Activated naive CD4-positive, alpha-beta T cell treated with anti-CD3 and anti-CD28 coated beads, Interleukin-2, amount 50 U/mL, for 24 hours (primary cell): ENCODE results near the gene STX2.
A peak's percentile ranks its signal among the peaks of the same experiment; 100 is the strongest.
"Not testable (repeated sequence)": the region's sequence is repeated elsewhere in the genome, so short reads cannot be mapped to it uniquely, and the experiment has no call there.

Source experiments
- H3K27ac Mint-ChIP-seq: one replicate; pipeline ENCODE4 v1.8.0; 2021; ENCODE audit warnings: mild to moderate bottlenecking, mixed read lengths
- H3K27me3 Mint-ChIP-seq: one replicate; pipeline ENCODE4 v1.8.0; 2021; ENCODE audit warnings: mixed read lengths
- H3K36me3 Mint-ChIP-seq: one replicate; pipeline ENCODE4 v1.8.0; 2021; ENCODE audit warnings: mixed read lengths
- H3K4me1 Mint-ChIP-seq: one replicate; pipeline ENCODE4 v1.8.0; 2021; ENCODE audit warnings: mixed read lengths
- H3K4me3 Mint-ChIP-seq: one replicate; pipeline ENCODE4 v1.8.0; 2021; ENCODE audit warnings: mild to moderate bottlenecking, mixed read lengths
- H3K9me3 Mint-ChIP-seq: one replicate; pipeline ENCODE4 v1.8.0; 2021; ENCODE audit warnings: mixed read lengths

STX2 gene

DNA sequence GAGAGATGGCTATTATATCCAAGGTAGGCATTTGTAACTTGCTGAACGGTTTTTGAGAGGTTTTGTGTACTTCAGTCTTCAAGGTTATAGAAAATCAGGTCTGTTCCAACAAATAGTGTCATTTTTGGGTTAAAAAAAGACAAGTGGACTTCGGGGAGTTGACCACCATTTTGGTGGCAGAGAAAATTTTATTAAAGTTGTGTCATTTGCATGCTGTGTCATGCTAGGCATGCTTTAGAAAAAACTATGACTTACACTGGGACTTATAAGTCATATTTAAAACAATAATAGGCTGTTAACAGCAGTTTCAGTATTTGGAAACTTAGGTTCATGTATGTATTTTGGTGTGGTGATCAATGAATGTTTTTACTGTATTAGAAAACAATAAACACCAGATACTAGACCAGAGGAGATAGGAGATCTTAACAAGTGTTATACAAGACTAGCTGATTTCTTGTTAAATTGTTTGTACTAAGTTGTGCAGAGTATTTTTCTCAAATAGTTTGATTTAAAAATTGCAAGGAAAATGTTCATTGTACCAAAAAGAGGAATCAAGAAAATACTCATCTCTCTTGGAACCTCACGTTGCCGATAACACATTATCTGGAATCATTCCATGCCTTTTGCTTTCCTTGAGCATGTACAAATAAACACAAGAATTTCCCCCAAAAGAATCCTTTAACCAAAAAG lies 34.2 kb upstream of the STX2 start:
- H3K9me3 Mint-ChIP-seq, result no peaks in the 10 kb centered on the region
- no peaks in the 10 kb centered on the region for H3K27me3 Mint-ChIP-seq
- H3K4me1 Mint-ChIP-seq, result peaks cover 73% of the 10 kb centered on the region
- H3K27ac Mint-ChIP-seq, result peak overlapping the region; percentile 99
- peaks cover 39% of the 10 kb centered on the region for H3K36me3 Mint-ChIP-seq
- peak overlapping the region; percentile 98 for H3K4me3 Mint-ChIP-seq

DNA sequence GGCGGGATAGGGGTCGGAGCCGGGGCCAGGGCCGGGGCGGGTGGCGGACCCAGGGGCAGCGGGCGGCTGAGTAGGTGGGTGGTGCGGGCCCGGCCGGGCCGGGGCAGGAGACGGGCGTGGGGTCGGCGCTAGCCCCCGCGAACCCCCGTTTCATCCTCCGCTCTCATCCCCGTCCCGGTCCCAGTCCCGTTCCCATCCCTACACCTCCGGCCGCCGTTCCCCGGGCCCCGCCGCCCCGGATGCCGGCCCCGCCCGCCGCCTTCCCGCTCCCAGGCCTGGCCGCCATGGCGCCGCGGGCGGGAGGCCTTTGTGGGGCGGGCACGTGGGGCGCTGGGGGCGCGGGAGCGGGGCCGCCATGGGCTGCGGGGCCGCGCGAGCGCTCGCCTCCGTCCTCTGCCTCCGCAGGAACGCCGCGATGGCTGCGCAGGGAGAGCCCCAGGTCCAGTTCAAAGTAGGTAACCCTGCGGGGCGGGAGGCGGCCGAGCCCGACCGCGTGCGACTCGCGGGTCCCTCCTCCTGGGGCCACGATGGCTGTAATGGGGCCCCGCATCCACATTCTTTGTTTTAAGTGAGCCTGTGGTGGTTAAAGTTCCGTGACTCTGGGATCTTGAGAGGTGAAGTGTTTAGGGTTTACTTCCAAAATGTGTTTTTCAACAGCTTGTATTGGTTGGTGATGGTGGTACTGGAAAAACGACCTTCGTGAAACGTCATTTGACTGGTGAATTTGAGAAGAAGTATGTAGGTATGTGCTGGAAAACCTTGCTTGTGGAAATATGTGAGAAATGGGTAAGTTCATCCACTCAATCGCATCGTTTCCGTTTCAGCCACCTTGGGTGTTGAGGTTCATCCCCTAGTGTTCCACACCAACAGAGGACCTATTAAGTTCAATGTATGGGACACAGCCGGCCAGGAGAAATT lies 33.4 kb upstream of the STX2 start:
- Mint-ChIP-seq H3K4me3 (peak overlapping the region; percentile 98), H3K4me1 (peaks cover 77% of the 10 kb centered on the region), H3K36me3 (peaks cover 39% of the 10 kb centered on the region), H3K9me3 (no peaks in the 10 kb centered on the region), H3K27me3 (no peaks in the 10 kb centered on the region), H3K27ac (peak overlapping the region; percentile 99)

DNA sequence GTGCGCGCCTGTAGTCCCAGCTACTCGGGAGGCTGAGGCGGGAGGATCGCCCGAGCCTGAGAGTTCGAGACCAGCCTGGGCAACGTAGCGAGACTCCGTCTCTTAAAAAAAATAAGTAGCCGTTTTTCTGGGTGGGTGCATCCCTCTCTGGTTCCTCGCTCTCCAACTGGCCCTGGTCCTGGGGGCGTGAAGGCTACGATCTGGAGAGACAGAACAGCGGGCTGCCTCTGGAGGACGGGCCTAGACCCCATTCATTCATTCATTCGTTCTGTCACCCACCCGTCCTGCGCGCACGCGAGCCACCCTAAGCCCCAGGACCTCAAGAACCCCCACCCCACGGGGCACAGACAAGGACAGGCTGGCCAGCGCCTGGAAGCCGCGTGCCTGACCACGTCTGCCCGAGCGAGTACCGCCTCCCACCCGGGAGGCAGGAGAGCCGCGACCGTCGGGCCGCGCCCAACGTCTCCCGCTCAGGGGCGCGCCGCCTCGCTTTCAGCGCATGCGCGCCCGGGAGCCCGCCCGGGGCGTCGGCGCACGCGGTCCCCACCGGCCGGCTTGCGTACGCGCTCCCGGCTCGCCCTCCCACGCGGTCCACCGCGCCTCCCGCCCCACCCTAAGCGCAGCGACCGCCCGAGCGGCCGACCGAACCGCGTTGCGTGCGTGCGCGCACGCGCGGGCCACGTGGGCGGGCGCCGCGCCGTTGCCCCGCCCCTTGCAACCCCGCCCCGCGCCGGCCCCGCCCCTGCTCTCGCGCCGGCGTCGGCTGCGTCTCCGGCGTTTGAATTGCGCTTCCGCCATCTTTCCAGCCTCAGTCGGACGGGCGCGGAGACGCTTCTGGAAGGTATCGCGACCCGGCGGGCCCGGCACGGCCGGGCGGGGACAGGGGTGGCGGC lies 32.5 kb upstream of the STX2 start, which contains the start of gene RAN:
Gene RAN (plus strand): TSS at position 781 of the 893 bp plus-strand sequence. CDS start 528 bp downstream, outside the sequence.
- Mint-ChIP-seq H3K4me3 (peak within 1 kb of the TSS; percentile 98), H3K27me3 (no peaks in the 10 kb centered on the region), H3K27ac (peak within 1 kb of the TSS; percentile 99), H3K9me3 (no peaks in the 10 kb centered on the region), H3K36me3 (peaks cover 33% of the 10 kb centered on the region), H3K4me1 (peaks cover 73% of the 10 kb centered on the region)

DNA sequence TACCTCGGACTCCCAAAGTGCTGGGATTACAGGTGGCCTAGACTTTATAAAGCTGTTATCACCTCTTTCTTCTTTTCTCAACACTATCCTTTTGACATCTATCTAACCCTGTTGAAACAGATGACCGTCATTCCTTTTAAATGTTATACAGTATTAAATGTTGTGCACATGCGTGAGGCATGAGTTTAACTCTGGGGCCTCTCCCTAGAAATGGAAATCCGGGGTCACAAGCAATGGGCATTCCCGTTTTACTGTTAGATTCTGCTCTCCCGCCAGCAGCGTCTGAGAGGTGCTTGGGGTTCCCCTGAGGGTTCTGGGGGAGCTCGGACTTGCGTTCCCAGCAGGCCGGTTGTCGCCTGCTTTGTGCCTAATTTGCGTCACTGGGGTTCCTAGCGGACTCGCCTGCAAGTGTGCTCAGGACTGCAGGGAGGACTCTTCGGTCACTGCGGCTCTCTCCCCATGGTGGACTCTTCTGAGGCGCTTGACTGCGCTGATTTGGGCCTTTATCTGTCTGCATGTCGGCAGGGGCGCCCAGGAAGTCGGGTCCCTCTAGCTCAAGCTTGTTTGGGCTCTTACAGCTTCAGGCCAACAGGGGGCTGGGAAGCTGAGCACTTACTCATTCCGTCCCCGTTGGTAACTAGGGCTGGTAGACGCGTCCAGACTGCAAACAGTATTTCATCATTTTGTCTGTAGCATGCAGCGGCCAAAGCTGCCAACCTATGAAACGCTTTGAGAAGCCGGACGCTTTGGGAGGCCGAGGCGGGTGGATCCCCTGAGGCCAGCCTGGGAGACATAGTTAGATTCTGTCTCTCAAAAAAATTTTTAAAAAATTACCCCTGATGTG lies 31.6 kb upstream of the STX2 start:
- H3K27ac Mint-ChIP-seq, result peak overlapping the region; percentile 92
- H3K4me3 Mint-ChIP-seq, result peak overlapping the region; percentile 84
- peaks cover 71% of the 10 kb centered on the region for H3K4me1 Mint-ChIP-seq
- H3K9me3 Mint-ChIP-seq, result no peaks in the 10 kb centered on the region
- H3K27me3 Mint-ChIP-seq, result no peaks in the 10 kb centered on the region
- H3K36me3 Mint-ChIP-seq, result peaks cover 28% of the 10 kb centered on the region

DNA sequence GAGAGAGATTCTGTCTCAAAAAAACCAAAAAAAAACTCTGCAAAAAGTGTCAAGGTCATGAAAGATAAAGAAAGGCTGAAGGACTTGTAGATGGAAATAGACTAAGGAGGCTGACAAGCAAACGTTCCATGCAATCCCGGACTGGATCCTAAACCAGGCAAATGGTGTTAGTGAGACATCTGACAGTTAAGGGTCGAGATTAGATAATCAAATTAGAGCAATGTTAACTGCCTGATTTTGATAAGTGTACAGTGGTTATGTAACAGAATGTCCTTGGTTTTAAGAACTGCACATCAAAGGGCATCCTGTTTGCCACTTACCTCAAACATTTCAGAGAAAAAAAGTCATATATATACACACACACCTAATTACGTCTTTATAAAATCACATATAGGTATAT lies 29.4 kb upstream of the STX2 start:
- peak overlapping the region; percentile 81 for H3K27ac Mint-ChIP-seq

DNA sequence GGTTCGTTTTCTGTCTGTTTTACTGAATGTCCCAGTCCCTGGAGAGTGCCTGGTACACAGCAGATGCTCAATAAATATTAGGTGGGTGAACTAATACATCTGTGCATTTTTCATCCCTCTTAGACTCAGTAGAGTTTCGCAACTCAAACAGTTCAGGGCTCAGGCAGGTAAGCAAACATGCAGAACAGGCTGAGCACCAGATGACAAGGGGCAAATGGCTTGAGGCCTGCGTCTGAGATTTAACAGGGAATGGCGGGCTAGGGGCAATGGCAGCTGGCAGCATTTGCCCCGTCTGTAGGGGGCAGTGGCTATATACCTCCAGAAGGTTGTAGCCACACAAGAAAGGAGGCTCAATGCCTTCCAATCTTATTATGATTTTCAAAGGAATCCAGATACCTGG lies 24.2 kb upstream of the STX2 start:
- peaks cover 2% of the 10 kb centered on the region for H3K36me3 Mint-ChIP-seq
- no peak overlapping the region for H3K4me3 Mint-ChIP-seq
- no peaks in the 10 kb centered on the region for H3K27me3 Mint-ChIP-seq
- H3K4me1 Mint-ChIP-seq, result peaks cover 17% of the 10 kb centered on the region
- no peaks in the 10 kb centered on the region for H3K9me3 Mint-ChIP-seq
- no peak overlapping the region for H3K27ac Mint-ChIP-seq

More for the DNA sequence above, 29.4 kb upstream of the STX2 start:
- H3K4me1 Mint-ChIP-seq, result peaks cover 52% of the 10 kb centered on the region
- peaks cover 11% of the 10 kb centered on the region for H3K36me3 Mint-ChIP-seq
- H3K27me3 Mint-ChIP-seq, result no peaks in the 10 kb centered on the region
- H3K4me3 Mint-ChIP-seq, result peak overlapping the region; percentile 58
- no peaks in the 10 kb centered on the region for H3K9me3 Mint-ChIP-seq

DNA sequence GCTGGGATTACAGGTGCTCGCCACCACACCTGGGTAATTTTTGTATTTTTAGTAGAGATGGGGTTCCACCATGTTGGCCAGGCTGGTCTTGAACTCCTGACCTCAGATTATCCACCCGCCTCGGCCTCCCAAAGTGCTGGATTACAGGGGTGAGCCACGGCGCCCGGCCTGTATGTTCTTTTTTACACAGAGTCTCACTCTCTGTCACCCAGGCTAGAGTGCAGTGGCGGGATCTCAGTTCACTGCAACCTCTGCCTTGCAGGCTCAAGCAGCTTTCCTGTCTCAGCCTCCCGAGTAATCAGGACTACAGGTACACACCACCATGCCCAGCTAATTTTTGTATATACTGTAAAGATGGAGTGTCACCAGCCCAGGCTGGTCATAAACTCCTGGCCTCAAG lies 23.7 kb upstream of the STX2 start:
- peaks cover 12% of the 10 kb centered on the region for H3K4me1 Mint-ChIP-seq
- not testable (repeated sequence) for H3K27ac Mint-ChIP-seq, H3K27me3 Mint-ChIP-seq, H3K4me3 Mint-ChIP-seq, H3K36me3 Mint-ChIP-seq, H3K9me3 Mint-ChIP-seq

DNA sequence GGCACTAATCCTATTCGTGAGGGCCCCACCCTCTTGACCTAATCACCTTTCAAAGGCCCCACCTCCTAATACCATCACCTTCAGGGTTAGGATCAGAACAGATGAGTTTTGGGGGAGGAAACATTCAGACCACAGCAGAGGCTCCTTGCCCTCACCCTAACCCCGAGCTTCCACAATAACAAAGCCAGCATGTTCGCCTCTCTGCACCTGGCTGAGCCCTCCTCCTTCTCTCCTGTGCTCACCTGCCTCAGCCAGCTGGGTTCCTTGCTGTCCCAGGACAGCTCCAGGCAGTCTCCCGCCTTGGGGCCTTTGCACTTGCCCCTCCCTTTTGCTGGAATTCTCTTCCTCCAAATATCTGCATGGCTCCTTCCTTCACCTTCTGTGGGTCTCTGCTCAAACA lies 23.1 kb upstream of the STX2 start:
- Mint-ChIP-seq H3K27me3 (no peaks in the 10 kb centered on the region), H3K4me1 (peaks cover 7% of the 10 kb centered on the region), H3K27ac (no peak overlapping the region), H3K36me3 (peaks cover 2% of the 10 kb centered on the region), H3K9me3 (peaks cover under 1% of the 10 kb centered on the region), H3K4me3 (no peak overlapping the region)

DNA sequence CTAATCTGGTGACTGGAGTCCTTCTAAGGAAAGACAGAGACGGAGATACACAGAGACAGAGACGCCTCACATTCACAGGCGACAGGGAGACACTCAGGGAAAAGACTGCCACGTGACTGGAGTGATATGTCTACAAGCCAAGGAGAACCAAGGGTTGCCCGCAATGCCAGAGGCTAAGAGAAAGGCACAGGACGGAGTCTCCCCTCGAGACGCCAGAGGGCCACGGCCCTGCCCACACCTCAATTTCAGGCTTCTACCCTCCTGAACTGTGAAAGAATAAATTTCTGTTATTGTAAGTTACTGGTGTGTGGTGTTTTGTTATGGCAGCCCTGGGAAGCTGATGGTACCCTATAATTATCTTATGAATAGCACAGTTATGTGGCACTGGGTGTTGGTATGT lies 21.3 kb upstream of the STX2 start:
- no peak overlapping the region for H3K4me3 Mint-ChIP-seq
- peaks cover 3% of the 10 kb centered on the region for H3K36me3 Mint-ChIP-seq
- no peaks in the 10 kb centered on the region for H3K27me3 Mint-ChIP-seq
- H3K9me3 Mint-ChIP-seq, result peaks cover 5% of the 10 kb centered on the region
- no peak overlapping the region for H3K27ac Mint-ChIP-seq
- H3K4me1 Mint-ChIP-seq, result no peaks in the 10 kb centered on the region

DNA sequence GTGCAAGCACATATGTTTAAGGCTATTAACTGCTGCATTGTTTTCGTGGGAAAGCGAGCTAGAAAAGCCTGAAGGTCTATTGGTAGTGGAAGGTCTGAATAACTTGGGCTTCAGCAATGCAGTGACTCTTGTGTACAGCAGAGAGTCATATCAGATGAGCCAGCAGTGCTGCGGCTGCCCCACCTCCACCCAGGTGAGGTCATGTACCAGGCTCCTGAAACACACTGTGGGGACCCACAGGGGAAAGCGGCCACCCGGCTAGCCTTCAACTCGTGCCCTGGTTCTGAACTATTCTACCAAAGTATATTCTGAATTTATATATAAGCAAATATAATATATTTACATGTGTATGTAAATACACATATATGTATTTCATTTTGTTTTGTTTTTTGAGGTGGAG lies 20.1 kb upstream of the STX2 start:
- Mint-ChIP-seq H3K27ac (no peak overlapping the region), H3K4me3 (no peak overlapping the region), H3K9me3 (peaks cover 5% of the 10 kb centered on the region), H3K36me3 (peaks cover 3% of the 10 kb centered on the region), H3K27me3 (no peaks in the 10 kb centered on the region), H3K4me1 (no peaks in the 10 kb centered on the region)

DNA sequence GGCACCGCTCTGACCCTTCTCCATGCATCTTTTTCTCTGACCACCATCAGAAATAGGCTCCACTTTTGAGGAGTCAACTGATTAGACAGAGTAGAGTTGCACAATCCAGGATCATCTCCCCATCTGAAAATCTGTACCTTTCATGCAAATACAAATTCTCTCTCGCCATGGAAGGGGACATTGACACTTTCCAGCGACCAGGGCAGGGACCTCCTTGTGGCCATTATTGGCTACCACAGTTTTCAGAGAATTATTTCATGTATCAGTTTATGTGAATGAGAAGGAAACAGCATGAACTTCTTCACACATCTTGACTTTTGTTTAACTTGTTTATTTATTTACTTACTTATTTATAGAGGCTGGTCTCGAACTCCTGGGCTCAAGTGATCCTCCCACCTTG lies 19.0 kb upstream of the STX2 start:
- no peak overlapping the region for H3K27ac Mint-ChIP-seq
- H3K4me3 Mint-ChIP-seq, result no peak overlapping the region
- H3K4me1 Mint-ChIP-seq, result no peaks in the 10 kb centered on the region
- peaks cover 1% of the 10 kb centered on the region for H3K27me3 Mint-ChIP-seq
- peaks cover 3% of the 10 kb centered on the region for H3K36me3 Mint-ChIP-seq
- H3K9me3 Mint-ChIP-seq, result peaks cover 5% of the 10 kb centered on the region

DNA sequence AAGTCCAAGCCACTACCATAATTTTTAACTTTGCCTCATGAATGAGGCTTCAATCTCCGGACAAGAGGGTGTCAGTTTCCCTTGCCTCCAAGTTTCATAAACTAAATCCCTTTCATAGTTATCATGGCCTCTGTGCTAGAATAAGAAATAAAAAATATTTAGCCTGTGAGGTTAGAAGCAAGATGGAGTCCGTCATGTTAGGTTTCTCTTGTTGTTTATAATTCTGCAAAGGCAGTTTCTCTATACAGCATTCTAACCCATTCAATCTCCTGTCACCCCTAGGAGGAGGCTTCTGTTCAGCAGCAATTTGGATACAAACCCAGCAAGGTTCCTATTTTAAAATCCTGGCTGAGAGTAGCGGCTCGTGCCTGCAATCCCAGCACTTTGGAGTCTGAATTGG lies 17.0 kb upstream of the STX2 start:
- H3K9me3 Mint-ChIP-seq, result peaks cover 5% of the 10 kb centered on the region
- peaks cover 1% of the 10 kb centered on the region for H3K27me3 Mint-ChIP-seq
- H3K4me3 Mint-ChIP-seq, result no peak overlapping the region
- peaks cover 3% of the 10 kb centered on the region for H3K36me3 Mint-ChIP-seq
- H3K27ac Mint-ChIP-seq, result no peak overlapping the region
- H3K4me1 Mint-ChIP-seq, result no peaks in the 10 kb centered on the region

DNA sequence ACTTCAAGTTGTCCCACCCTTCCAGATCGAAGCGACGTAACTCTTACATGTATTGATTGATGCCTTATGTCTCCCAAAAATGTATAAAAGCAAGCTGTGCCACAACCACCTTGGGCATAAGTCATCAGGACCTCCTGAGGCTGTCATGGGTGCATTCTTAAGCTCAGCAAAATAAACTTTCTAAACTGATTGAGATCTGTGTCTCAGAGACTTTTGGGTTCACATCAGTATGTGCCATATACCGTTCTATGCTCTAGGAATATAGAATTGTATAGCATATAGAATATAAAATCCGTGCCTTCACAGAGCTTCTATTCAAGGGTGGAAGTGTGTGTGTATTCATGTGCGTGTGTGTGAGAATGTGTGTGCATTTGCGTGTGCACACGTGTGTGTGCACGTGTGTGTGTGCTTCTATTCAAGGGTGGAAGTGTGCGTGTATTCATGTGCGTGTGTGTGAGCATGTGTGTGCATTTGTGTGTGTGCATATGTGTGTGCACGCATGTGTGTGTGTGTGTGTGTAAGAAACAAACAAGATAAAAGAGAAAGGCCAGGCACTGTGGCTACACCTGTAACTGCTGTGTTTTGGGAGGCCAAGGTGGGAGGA lies 11.5 kb upstream of the STX2 start:
- H3K27ac Mint-ChIP-seq, result no peak overlapping the region
- H3K4me3 Mint-ChIP-seq, result no peak overlapping the region
- H3K36me3 Mint-ChIP-seq, result no peaks in the 10 kb centered on the region
- no peaks in the 10 kb centered on the region for H3K4me1 Mint-ChIP-seq
- H3K9me3 Mint-ChIP-seq, result no peaks in the 10 kb centered on the region
- peaks cover 1% of the 10 kb centered on the region for H3K27me3 Mint-ChIP-seq

DNA sequence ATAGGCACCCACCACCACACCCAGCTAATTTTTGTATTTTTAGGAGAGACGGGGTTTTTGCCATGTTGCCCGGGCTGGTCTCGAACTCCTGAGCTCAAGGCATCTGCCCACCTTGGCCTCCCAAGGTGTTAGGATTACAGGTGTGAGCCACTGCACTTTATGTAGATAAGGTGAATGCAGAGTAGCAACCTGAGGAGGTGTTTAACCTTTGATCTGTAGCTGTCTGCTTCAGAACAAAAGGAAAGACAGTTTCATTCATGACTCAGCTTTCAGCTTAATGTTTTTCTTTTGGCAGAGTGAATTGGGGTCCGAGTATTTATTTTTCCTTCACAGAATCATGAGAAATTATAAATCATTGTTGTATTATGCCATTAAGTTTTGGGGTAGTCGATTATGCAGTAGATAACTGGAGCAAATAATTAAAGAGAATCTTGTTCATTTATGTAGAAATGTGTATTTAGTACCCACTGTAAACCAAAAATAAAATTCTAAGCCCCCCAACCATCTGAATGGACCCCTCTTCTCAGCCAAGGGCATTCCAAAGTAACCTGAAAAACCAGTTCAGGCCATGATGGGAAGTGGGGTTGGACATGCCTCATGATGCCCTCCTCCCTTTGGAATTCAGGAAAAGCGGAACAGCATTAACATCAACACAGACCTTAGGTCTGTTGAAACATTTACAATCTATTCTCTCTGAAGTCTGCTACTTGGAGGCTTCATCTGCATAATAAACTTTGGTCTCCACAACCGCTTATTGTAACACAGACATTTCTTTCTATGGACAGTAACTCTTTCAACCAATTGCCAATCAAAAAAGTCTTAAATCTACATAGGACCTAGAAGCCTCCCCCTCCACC lies 10.7 kb upstream of the STX2 start:
- H3K27ac Mint-ChIP-seq, result no peak overlapping the region
- H3K4me3 Mint-ChIP-seq, result no peak overlapping the region
- H3K27me3 Mint-ChIP-seq, result peaks cover 1% of the 10 kb centered on the region
- no peaks in the 10 kb centered on the region for H3K36me3 Mint-ChIP-seq
- no peaks in the 10 kb centered on the region for H3K4me1 Mint-ChIP-seq
- H3K9me3 Mint-ChIP-seq, result no peaks in the 10 kb centered on the region
